SH-SY5Y (cell line): ENCODE results near the gene AGAP1.

Experiments used
- GATA2 ChIP-seq: IDR thresholded peaks from 2 replicates; pipeline ENCODE4 v1.6.1; 2011; ENCODE audit warnings: mild to moderate bottlenecking, low read depth, low read length
- GATA3 ChIP-seq: IDR thresholded peaks from 2 replicates; pipeline ENCODE4 v1.6.1; 2011; ENCODE audit warnings: low read depth, mild to moderate bottlenecking, low read length, moderate library complexity

DNA sequence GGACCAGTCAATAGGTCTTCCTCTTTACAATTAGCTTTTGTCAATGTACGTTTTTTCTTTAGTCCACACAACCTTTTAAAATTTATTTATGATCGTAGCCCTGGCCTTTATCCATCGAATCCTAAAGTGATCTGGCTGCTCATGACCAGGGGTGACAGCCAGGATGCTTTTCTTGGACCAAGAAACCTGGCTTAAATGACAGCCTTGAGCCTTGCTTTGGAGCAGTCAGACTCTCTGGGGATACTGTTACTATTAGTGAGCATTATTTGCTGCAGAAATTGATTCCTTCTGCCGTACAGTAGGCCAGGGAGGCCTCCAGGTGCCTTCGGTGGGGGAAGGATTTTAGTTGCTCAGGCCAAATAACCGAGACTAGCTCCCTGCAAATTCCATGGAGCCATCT is 70.2 kb downstream of the AGAP1 start:
- TF ChIP-seq GATA3, result no peak
- TF ChIP-seq GATA2, result no peak
